Liver (tissue), 9 donors: ENCODE measurements around the gene PTPRN2. TPM values are rescaled to one million over a fixed set of nuclear protein-coding genes. Genes with fewer than 3 reads are reported as not detected.

Experiments
- DNase-seq: peaks from one replicate; pipeline ENCODE4 v3.0.0-alpha.2; 2017; ENCODE audit warnings: low spot score
- H3K27ac ChIP-seq, 2 donors: one replicate each; pipeline ENCODE4 v1.7.0; 2013; ENCODE audit warnings: inconsistent platforms in 2 of 2, low read length in 2 of 2, control low read depth in 1 of 2, low read depth in 1 of 2, mild to moderate bottlenecking in 1 of 2
- H3K27me3 ChIP-seq, 4 donors: one replicate each; pipeline versions ENCODE4 v1.6.1 to v1.7.0; 2013; ENCODE audit warnings: low read length in 3 of 4, inconsistent platforms in 1 of 4, mild to moderate bottlenecking in 1 of 4, moderate library complexity in 1 of 4; ENCODE audit not compliant: control insufficient read depth in 4 of 4, insufficient read depth in 4 of 4
- H3K36me3 ChIP-seq, 4 donors: one replicate each; pipeline versions ENCODE4 v1.6.1 to v1.7.0; 2013; ENCODE audit warnings: low read length in 3 of 4, mild to moderate bottlenecking in 3 of 4, low read depth in 1 of 4, moderate library complexity in 1 of 4; ENCODE audit not compliant: control insufficient read depth in 4 of 4, insufficient read depth in 3 of 4
- H3K4me1 ChIP-seq, 4 donors: one replicate each; pipeline versions ENCODE4 v1.6.1 to v1.7.0; 2013; ENCODE audit warnings: low read length in 3 of 4, mild to moderate bottlenecking in 3 of 4, moderate library complexity in 1 of 4; ENCODE audit not compliant: control insufficient read depth in 4 of 4, insufficient read depth in 4 of 4
- H3K4me3 ChIP-seq, 3 donors: one replicate each; pipeline versions ENCODE4 v1.6.1 to v1.7.0; 2013; ENCODE audit warnings: low read length in 3 of 3, control low read depth in 1 of 3, low read depth in 1 of 3, mild to moderate bottlenecking in 1 of 3
- H3K9ac ChIP-seq, 2 donors: one replicate each; pipeline ENCODE4 v1.7.0; 2013; ENCODE audit warnings: low read length in 2 of 2, mild to moderate bottlenecking in 2 of 2, moderate library complexity in 2 of 2, control low read depth in 1 of 2, low read depth in 1 of 2
- H3K9me3 ChIP-seq, 4 donors: one replicate each; pipeline versions ENCODE4 v1.6.1 to v1.7.0; 2013; ENCODE audit warnings: low read length in 3 of 4; ENCODE audit not compliant: control insufficient read depth in 4 of 4
- EGR1 ChIP-seq, 2 donors: IDR thresholded peaks; 2 replicates each; pipeline ENCODE4 v1.6.1; 2016 to 2018; ENCODE audit warnings: antibody characterized with exemption in 2 of 2, low read depth in 2 of 2
- FOXA1 ChIP-seq: IDR thresholded peaks from 2 replicates; pipeline ENCODE4 v1.6.1; 2016; ENCODE audit warnings: antibody characterized with exemption
- FOXA2 ChIP-seq: IDR thresholded peaks from 2 replicates; pipeline ENCODE4 v1.6.1; 2016; ENCODE audit warnings: antibody characterized with exemption
- GABPA ChIP-seq, 2 donors: IDR thresholded peaks in 1 of 2; conservative IDR thresholded peaks in 1 of 2; 2 replicates each; pipeline ENCODE4 v1.6.1; 2016; ENCODE audit warnings: antibody characterized with exemption in 2 of 2, mild to moderate bottlenecking in 1 of 2, moderate library complexity in 1 of 2
- HNF4A ChIP-seq, 2 donors: conservative IDR thresholded peaks; 2 replicates each; pipeline ENCODE4 v1.6.1; 2016; ENCODE audit warnings: antibody characterized with exemption in 2 of 2, mild to moderate bottlenecking in 2 of 2
- HNF4G ChIP-seq: IDR thresholded peaks from 2 replicates; pipeline ENCODE4 v1.6.1; 2016; ENCODE audit warnings: antibody characterized with exemption
- NR2F2 ChIP-seq: IDR thresholded peaks from 2 replicates; pipeline ENCODE4 v1.6.1; 2016; ENCODE audit warnings: antibody characterized with exemption
- RXRA ChIP-seq, 2 donors: IDR thresholded peaks; 2 replicates each; pipeline ENCODE4 v1.6.1; 2017 to 2018; ENCODE audit warnings: antibody characterized with exemption in 2 of 2, mild to moderate bottlenecking in 1 of 2
- TAF1 ChIP-seq: conservative IDR thresholded peaks from 2 replicates; pipeline ENCODE4 v1.6.1; 2016; ENCODE audit warnings: antibody characterized with exemption, mild to moderate bottlenecking
- YY1 ChIP-seq: IDR thresholded peaks from 2 replicates; pipeline ENCODE4 v1.6.1; 2016; ENCODE audit warnings: antibody characterized with exemption, mild to moderate bottlenecking
- WGBS: extraction: QIAGEN DNeasy Blood & Tissue Kit; methylation state at CpG from one replicate; pipeline ENCODE4 v1.1.7; 2013; 5-methylcytosine and 5-hydroxymethylcytosine counted together
- polyA plus RNA-seq, 2 donors: library from polyadenylated mRNA; stranded (reverse) in 1 of 2; unstranded in 1 of 2; fragments of 200-250 nt in 1 of 2; fragments of >200 nt in 1 of 2; fragmentation: Nextera tagmentation in 1 of 2; extraction: Ambion mirVana in 1 of 2; gene quantifications; one replicate each; pipeline versions ENCODE4 v1.2.1 to v1.2.3, GENCODE V29; 2013 to 2015
- total RNA-seq, 2 donors: library from RNA; depleted of rRNA; stranded (reverse); fragments of >200 nt; gene quantifications; one replicate each; pipeline ENCODE4 v1.2.3, GENCODE V29; 2014
- TF ChIP-seq, protein P1 (sequence below): IDR thresholded peaks from 2 replicates; pipeline ENCODE4 v1.6.1; 2016; ENCODE audit warnings: antibody characterized with exemption, mild to moderate bottlenecking
- TF ChIP-seq, protein P2 (sequence below): IDR thresholded peaks from 2 replicates; pipeline ENCODE4 v1.6.1; 2016; ENCODE audit warnings: antibody characterized with exemption
- donor health status: healthy.
- donor health status: healthy.
- donor health status: healthy.
- donor health status: healthy.
- donor health status: healthy.

PTPRN2 gene
- total and polyA plus RNA-seq, 4 donors: 0.75 to 1.9 (median 1.1) TPM

- H3K27me3 ChIP-seq: no peaks in the 10 kb centered on the region
- H3K9ac ChIP-seq: no peak overlapping the region
- no peak overlapping the region for H3K4me3 ChIP-seq
- TF ChIP-seq HNF4A (conservative IDR thresholded peaks at IDR 0.05) (no peak), FOXA1 (no peak), EGR1 (IDR thresholded peaks at IDR 0.05; ENCODE audit: low read depth in 2 of 2) (no peak), RXRA (IDR thresholded peaks at IDR 0.05) (no peak), FOXA2 (no peak), GABPA (IDR thresholded peaks at IDR 0.05 in 1 of 2, conservative IDR thresholded peaks at IDR 0.05 in 1 of 2) (no peak), TAF1 (no peak), HNF4G (no peak), NR2F2 (no peak)
- DNase-seq: no peak
- H3K36me3 ChIP-seq: no peaks in the 10 kb centered on the region
- no peaks in the 10 kb centered on the region for H3K9me3 ChIP-seq
- H3K27ac ChIP-seq: no peak overlapping the region
- peaks cover 0 to 3% (median 0%) of the 10 kb centered on the region in 4 donors for H3K4me1 ChIP-seq
- 77% methylated on average over 12 of the region's 12 CpGs for WGBS
These were observed 47.9 kb downstream of the PTPRN2 start for GRCh38 chr7:158539711-158540146.

GRCh38 chr7:158538156-158538946 is 49.3 kb downstream of the PTPRN2 start:
- Histone ChIP-seq H3K9me3 (no peaks in the 10 kb centered on the region), H3K27ac (no peak overlapping the region), H3K9ac (no peak overlapping the region), H3K4me3 (peak overlapping the region in 1 of 3 donors; percentile 7), H3K4me1 (peaks cover 0 to 3% (median 0%) of the 10 kb centered on the region in 4 donors), H3K36me3 (no peaks in the 10 kb centered on the region), H3K27me3 (no peaks in the 10 kb centered on the region)
- WGBS: 82% methylated on average over 36 of the region's 36 CpGs
- no peak for DNase-seq
- TF ChIP-seq NR2F2 (no peak), HNF4G (no peak), HNF4A (conservative IDR thresholded peaks at IDR 0.05) (no peak), EGR1 (IDR thresholded peaks at IDR 0.05; ENCODE audit: low read depth in 2 of 2) (no peak), YY1 (no peak)
- TF ChIP-seq, protein P1, sequence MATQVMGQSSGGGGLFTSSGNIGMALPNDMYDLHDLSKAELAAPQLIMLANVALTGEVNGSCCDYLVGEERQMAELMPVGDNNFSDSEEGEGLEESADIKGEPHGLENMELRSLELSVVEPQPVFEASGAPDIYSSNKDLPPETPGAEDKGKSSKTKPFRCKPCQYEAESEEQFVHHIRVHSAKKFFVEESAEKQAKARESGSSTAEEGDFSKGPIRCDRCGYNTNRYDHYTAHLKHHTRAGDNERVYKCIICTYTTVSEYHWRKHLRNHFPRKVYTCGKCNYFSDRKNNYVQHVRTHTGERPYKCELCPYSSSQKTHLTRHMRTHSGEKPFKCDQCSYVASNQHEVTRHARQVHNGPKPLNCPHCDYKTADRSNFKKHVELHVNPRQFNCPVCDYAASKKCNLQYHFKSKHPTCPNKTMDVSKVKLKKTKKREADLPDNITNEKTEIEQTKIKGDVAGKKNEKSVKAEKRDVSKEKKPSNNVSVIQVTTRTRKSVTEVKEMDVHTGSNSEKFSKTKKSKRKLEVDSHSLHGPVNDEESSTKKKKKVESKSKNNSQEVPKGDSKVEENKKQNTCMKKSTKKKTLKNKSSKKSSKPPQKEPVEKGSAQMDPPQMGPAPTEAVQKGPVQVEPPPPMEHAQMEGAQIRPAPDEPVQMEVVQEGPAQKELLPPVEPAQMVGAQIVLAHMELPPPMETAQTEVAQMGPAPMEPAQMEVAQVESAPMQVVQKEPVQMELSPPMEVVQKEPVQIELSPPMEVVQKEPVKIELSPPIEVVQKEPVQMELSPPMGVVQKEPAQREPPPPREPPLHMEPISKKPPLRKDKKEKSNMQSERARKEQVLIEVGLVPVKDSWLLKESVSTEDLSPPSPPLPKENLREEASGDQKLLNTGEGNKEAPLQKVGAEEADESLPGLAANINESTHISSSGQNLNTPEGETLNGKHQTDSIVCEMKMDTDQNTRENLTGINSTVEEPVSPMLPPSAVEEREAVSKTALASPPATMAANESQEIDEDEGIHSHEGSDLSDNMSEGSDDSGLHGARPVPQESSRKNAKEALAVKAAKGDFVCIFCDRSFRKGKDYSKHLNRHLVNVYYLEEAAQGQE: no peak
- TF ChIP-seq, protein P2, sequence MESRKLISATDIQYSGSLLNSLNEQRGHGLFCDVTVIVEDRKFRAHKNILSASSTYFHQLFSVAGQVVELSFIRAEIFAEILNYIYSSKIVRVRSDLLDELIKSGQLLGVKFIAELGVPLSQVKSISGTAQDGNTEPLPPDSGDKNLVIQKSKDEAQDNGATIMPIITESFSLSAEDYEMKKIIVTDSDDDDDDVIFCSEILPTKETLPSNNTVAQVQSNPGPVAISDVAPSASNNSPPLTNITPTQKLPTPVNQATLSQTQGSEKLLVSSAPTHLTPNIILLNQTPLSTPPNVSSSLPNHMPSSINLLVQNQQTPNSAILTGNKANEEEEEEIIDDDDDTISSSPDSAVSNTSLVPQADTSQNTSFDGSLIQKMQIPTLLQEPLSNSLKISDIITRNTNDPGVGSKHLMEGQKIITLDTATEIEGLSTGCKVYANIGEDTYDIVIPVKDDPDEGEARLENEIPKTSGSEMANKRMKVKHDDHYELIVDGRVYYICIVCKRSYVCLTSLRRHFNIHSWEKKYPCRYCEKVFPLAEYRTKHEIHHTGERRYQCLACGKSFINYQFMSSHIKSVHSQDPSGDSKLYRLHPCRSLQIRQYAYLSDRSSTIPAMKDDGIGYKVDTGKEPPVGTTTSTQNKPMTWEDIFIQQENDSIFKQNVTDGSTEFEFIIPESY: no peak
